ENCODE measurements around the gene SCD5.

DNA sequence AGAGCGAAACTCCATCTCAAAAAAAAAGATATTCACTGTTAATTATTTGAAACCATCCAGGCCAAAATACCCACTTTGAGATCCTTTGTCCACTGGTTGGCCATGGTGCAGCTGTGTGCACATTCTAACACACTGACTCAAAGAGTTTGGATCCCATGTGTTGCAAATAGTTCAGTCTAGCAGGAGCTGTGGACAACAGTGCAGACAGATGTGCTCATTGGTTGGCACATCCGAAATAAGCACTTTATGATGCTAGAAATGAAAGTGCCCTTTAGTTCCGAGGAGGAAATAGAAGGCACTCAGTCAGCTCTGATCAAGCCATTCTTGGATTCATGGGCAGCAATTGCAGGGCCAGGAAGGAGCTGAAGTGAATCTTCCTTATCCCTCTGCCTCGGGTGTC lies 173.8 kb downstream of the SCD5 start:
- no peak for TF ChIP-seq CTCF (conservative IDR thresholded peaks at IDR 0.05; ENCODE audit: low read length)
- no peak for TF ChIP-seq EZH2phosphoT487 (IDR thresholded peaks at IDR 0.05; ENCODE audit: borderline replicate concordance, low read depth, low read length)

Data from OCI-LY7 (cell line).